Measurements from ENCODE around the gene NR4A1. TPM values are rescaled to one million over a fixed set of nuclear protein-coding genes. Genes with fewer than 3 reads are reported as not detected.

Gene NR4A1
- total RNA-seq, 2 donors from 2014 or later = 113 to 136 TPM

GRCh38 chr12:52038447-52038846 is 12.8 kb upstream of the NR4A1 start:
- Mint-ChIP-seq H3K27me3 (ENCODE audit: low read depth) (no peaks in the 10 kb centered on the region), H3K4me1 (ENCODE audit: low read depth) (peaks cover 70% of the 10 kb centered on the region), H3K4me3 (peak overlapping the region; percentile 84 to 87), H3K27ac (peak overlapping the region; percentile 61), H3K9me3 (no peaks in the 10 kb centered on the region), H3K36me3 (ENCODE audit: insufficient read depth in 2 of 2) (peaks cover 0 to 3% of the 10 kb centered on the region in 2 donors)
- no peak for DNase-seq
- ATAC-seq (replicated peaks in 1 of 2) = no peak

GRCh38 chr12:52041035-52041434 is 10.2 kb upstream of the NR4A1 start:
- H3K27me3 Mint-ChIP-seq (ENCODE audit: low read depth) = no peaks in the 10 kb centered on the region
- peaks cover 0 to 3% of the 10 kb centered on the region in 2 donors for H3K36me3 Mint-ChIP-seq (ENCODE audit: insufficient read depth in 2 of 2)
- H3K4me3 Mint-ChIP-seq = peak overlapping the region in 1 of 2 donors; percentile 84
- H3K4me1 Mint-ChIP-seq (ENCODE audit: low read depth) = peaks cover 60% of the 10 kb centered on the region
- DNase-seq = no peak
- no peak for ATAC-seq (replicated peaks in 1 of 2)
- no peaks in the 10 kb centered on the region for H3K9me3 Mint-ChIP-seq
- H3K27ac Mint-ChIP-seq = no peak overlapping the region

GRCh38 chr12:52041695-52042123 is 9.5 kb upstream of the NR4A1 start:
- peaks cover 60% of the 10 kb centered on the region for H3K4me1 Mint-ChIP-seq (ENCODE audit: low read depth)
- ATAC-seq (replicated peaks in 1 of 2) (peak; percentile 43 to 57), DNase-seq (peak; percentile 51 to 54)
- H3K4me3 Mint-ChIP-seq = peak overlapping the region; percentile 57 to 81
- H3K27me3 Mint-ChIP-seq (ENCODE audit: low read depth) = no peaks in the 10 kb centered on the region
- peaks cover 0 to 3% of the 10 kb centered on the region in 2 donors for H3K36me3 Mint-ChIP-seq (ENCODE audit: insufficient read depth in 2 of 2)
- no peak overlapping the region for H3K27ac Mint-ChIP-seq
- H3K9me3 Mint-ChIP-seq = no peaks in the 10 kb centered on the region

- Mint-ChIP-seq H3K36me3 (ENCODE audit: insufficient read depth in 2 of 2) (peaks cover 0 to 3% of the 10 kb centered on the region in 2 donors), H3K27ac (no peak overlapping the region), H3K27me3 (ENCODE audit: low read depth) (no peaks in the 10 kb centered on the region), H3K4me1 (ENCODE audit: low read depth) (peaks cover 60% of the 10 kb centered on the region), H3K9me3 (no peaks in the 10 kb centered on the region), H3K4me3 (no peak overlapping the region)
- DNase-seq (no peak), ATAC-seq (replicated peaks in 1 of 2) (no peak)
Measured at GRCh38 chr12:52042706-52043385, 8.4 kb upstream of the NR4A1 start.

- Mint-ChIP-seq H3K4me1 (ENCODE audit: low read depth) (peaks cover 53% of the 10 kb centered on the region), H3K27me3 (ENCODE audit: low read depth) (no peaks in the 10 kb centered on the region), H3K4me3 (no peak overlapping the region), H3K36me3 (ENCODE audit: insufficient read depth in 2 of 2) (no peaks in the 10 kb centered on the region), H3K27ac (no peak overlapping the region), H3K9me3 (no peaks in the 10 kb centered on the region)
- ATAC-seq (replicated peaks in 1 of 2) (no peak), DNase-seq (no peak)
Measured at GRCh38 chr12:52043386-52044212, 7.6 kb upstream of the NR4A1 start.

- DNase-seq (no peak), ATAC-seq (replicated peaks in 1 of 2) (no peak)
- H3K4me3 Mint-ChIP-seq = no peak overlapping the region
- H3K9me3 Mint-ChIP-seq = no peaks in the 10 kb centered on the region
- no peaks in the 10 kb centered on the region for H3K27me3 Mint-ChIP-seq (ENCODE audit: low read depth)
- H3K4me1 Mint-ChIP-seq (ENCODE audit: low read depth) = peaks cover 50% of the 10 kb centered on the region
- peaks cover 2% of the 10 kb centered on the region in 2 donors for H3K36me3 Mint-ChIP-seq (ENCODE audit: insufficient read depth in 2 of 2)
- no peak overlapping the region for H3K27ac Mint-ChIP-seq
Measured at GRCh38 chr12:52044292-52044983, 6.8 kb upstream of the NR4A1 start.

- no peak overlapping the region for H3K4me3 Mint-ChIP-seq
- H3K27me3 Mint-ChIP-seq (ENCODE audit: low read depth) = no peaks in the 10 kb centered on the region
- ATAC-seq (replicated peaks in 1 of 2) = no peak
- no peak overlapping the region for H3K27ac Mint-ChIP-seq
- H3K4me1 Mint-ChIP-seq (ENCODE audit: low read depth) = peaks cover 48% of the 10 kb centered on the region
- H3K36me3 Mint-ChIP-seq (ENCODE audit: insufficient read depth in 2 of 2) = peaks cover 2% of the 10 kb centered on the region in 2 donors
- no peak for DNase-seq
- no peaks in the 10 kb centered on the region for H3K9me3 Mint-ChIP-seq
Measured at GRCh38 chr12:52045794-52046199, 5.4 kb upstream of the NR4A1 start.

GRCh38 chr12:52046859-52047258 is 4.4 kb upstream of the NR4A1 start:
- ATAC-seq (replicated peaks in 1 of 2) (no peak), DNase-seq (no peak)
- Mint-ChIP-seq H3K27me3 (ENCODE audit: low read depth) (no peaks in the 10 kb centered on the region), H3K36me3 (ENCODE audit: insufficient read depth in 2 of 2) (peaks cover 4 to 6% of the 10 kb centered on the region in 2 donors), H3K4me1 (ENCODE audit: low read depth) (peaks cover 41% of the 10 kb centered on the region), H3K4me3 (no peak overlapping the region), H3K9me3 (no peaks in the 10 kb centered on the region), H3K27ac (no peak overlapping the region)

GRCh38 chr12:52049286-52049685 is 2.0 kb upstream of the NR4A1 start:
- H3K36me3 Mint-ChIP-seq (ENCODE audit: insufficient read depth in 2 of 2) = peaks cover 7 to 11% of the 10 kb centered on the region in 2 donors
- no peak for ATAC-seq (replicated peaks in 1 of 2)
- peak overlapping the region; percentile 6 for H3K27ac Mint-ChIP-seq
- no peaks in the 10 kb centered on the region for H3K9me3 Mint-ChIP-seq
- DNase-seq = no peak
- H3K27me3 Mint-ChIP-seq (ENCODE audit: low read depth) = no peaks in the 10 kb centered on the region
- peak overlapping the region; percentile 93 to 98 for H3K4me3 Mint-ChIP-seq
- peaks cover 48% of the 10 kb centered on the region for H3K4me1 Mint-ChIP-seq (ENCODE audit: low read depth)

- H3K4me1 Mint-ChIP-seq (ENCODE audit: low read depth) = peaks cover 48% of the 10 kb centered on the region
- no peaks in the 10 kb centered on the region for H3K27me3 Mint-ChIP-seq (ENCODE audit: low read depth)
- peaks cover 7 to 11% of the 10 kb centered on the region in 2 donors for H3K36me3 Mint-ChIP-seq (ENCODE audit: insufficient read depth in 2 of 2)
- peak overlapping the region; percentile 6 for H3K27ac Mint-ChIP-seq
- DNase-seq (no peak), ATAC-seq (replicated peaks in 1 of 2) (no peak)
- peak overlapping the region; percentile 93 to 98 for H3K4me3 Mint-ChIP-seq
- no peaks in the 10 kb centered on the region for H3K9me3 Mint-ChIP-seq
Measured at GRCh38 chr12:52049688-52050087, 1.6 kb upstream of the NR4A1 start.

- H3K9me3 Mint-ChIP-seq = no peaks in the 10 kb centered on the region
- peaks cover 47% of the 10 kb centered on the region for H3K4me1 Mint-ChIP-seq (ENCODE audit: low read depth)
- H3K36me3 Mint-ChIP-seq (ENCODE audit: insufficient read depth in 2 of 2) = peaks cover 9 to 11% of the 10 kb centered on the region in 2 donors
- no peak for ATAC-seq (replicated peaks in 1 of 2)
- DNase-seq = no peak
- peak overlapping the region; percentile 93 to 98 for H3K4me3 Mint-ChIP-seq
- peak overlapping the region; percentile 84 for H3K27ac Mint-ChIP-seq
- no peaks in the 10 kb centered on the region for H3K27me3 Mint-ChIP-seq (ENCODE audit: low read depth)
Measured at GRCh38 chr12:52050116-52050757, 1.0 kb upstream of the NR4A1 start.

- no peak for ATAC-seq (replicated peaks in 1 of 2)
- peaks cover 11 to 17% of the 10 kb centered on the region in 2 donors for H3K36me3 Mint-ChIP-seq (ENCODE audit: insufficient read depth in 2 of 2)
Measured at GRCh38 chr12:52052468-52053186, 1.4 kb downstream of the NR4A1 start.

More at GRCh38 chr12:52052468-52053186, 1.4 kb downstream of the NR4A1 start:
- Mint-ChIP-seq H3K27me3 (ENCODE audit: low read depth) (no peaks in the 10 kb centered on the region), H3K9me3 (no peaks in the 10 kb centered on the region), H3K4me3 (peak overlapping the region; percentile 93 to 98), H3K4me1 (ENCODE audit: low read depth) (peaks cover 43% of the 10 kb centered on the region), H3K27ac (peak overlapping the region; percentile 70)
- no peak for DNase-seq

Data from activated T-cell treated with anti-CD3 and anti-CD28 coated beads, Interleukin-2, amount 50 U/mL, for 72 hours (primary cell).